Iris pigment epithelial cell (primary cell): Measurements from ENCODE around the gene MANEAL.

ENCODE experiments used
- DNase-seq: peaks from one replicate; pipeline ENCODE4 v3.0.0-alpha.2; 2011; ENCODE audit warnings: low read depth

MANEAL gene

GRCh38 chr1:37828410-37829074 is 34.9 kb downstream of the MANEAL start:
- no peak for DNase-seq

GRCh38 chr1:37831109-37831508 is 37.5 kb downstream of the MANEAL start:
- DNase-seq: peak; percentile 22

GRCh38 chr1:37831809-37832208 is 38.2 kb downstream of the MANEAL start:
- peak; percentile 33 for DNase-seq

GRCh38 chr1:37836788-37837187 is 43.1 kb downstream of the MANEAL start:
- no peak for DNase-seq

GRCh38 chr1:37839676-37840075 is 46.0 kb downstream of the MANEAL start:
- DNase-seq: no peak

- DNase-seq: peak; percentile 20
Observed at GRCh38 chr1:37840711-37841110, 47.1 kb downstream of the MANEAL start.

GRCh38 chr1:37841652-37842051 is 48.0 kb downstream of the MANEAL start:
- DNase-seq: no peak

- DNase-seq: no peak
Observed at GRCh38 chr1:37844536-37844935, 50.9 kb downstream of the MANEAL start.

- DNase-seq: no peak
Observed at GRCh38 chr1:37845049-37845646, 51.5 kb downstream of the MANEAL start.

- DNase-seq: peak; percentile 49
Observed at GRCh38 chr1:37845786-37846185, 52.1 kb downstream of the MANEAL start.

GRCh38 chr1:37846647-37847339 is 53.1 kb downstream of the MANEAL start:
- DNase-seq: no peak

- DNase-seq: no peak
Observed at GRCh38 chr1:37849480-37849879, 55.8 kb downstream of the MANEAL start.

- DNase-seq: peak; percentile 77
Observed at GRCh38 chr1:37850352-37850955, 56.8 kb downstream of the MANEAL start.
